Measurements from ENCODE around the gene REC114.

Gene REC114

GRCh38 chr15:73493922-73494321 is 51.0 kb downstream of the REC114 start:
- no peak for TF ChIP-seq CTCF (IDR thresholded peaks at IDR 0.05; ENCODE audit: control insufficient read depth, insufficient read depth, low read depth, low read length, missing control alignments)
- H3K4me3 ChIP-seq (ENCODE audit: control insufficient read depth, low read depth, low read length) = no peak overlapping the region
- no peak for DNase-seq (ENCODE audit: low read depth)

- no peak overlapping the region for H3K4me3 ChIP-seq (ENCODE audit: control insufficient read depth, low read depth, low read length)
- TF ChIP-seq CTCF (IDR thresholded peaks at IDR 0.05; ENCODE audit: control insufficient read depth, insufficient read depth, low read depth, low read length, missing control alignments) = no peak
- no peak for DNase-seq (ENCODE audit: low read depth)
Observed at GRCh38 chr15:73495181-73495580, 52.2 kb downstream of the REC114 start.

- no peak for TF ChIP-seq CTCF (IDR thresholded peaks at IDR 0.05; ENCODE audit: control insufficient read depth, insufficient read depth, low read depth, low read length, missing control alignments)
- DNase-seq (ENCODE audit: low read depth) = no peak
- H3K4me3 ChIP-seq (ENCODE audit: control insufficient read depth, low read depth, low read length) = no peak overlapping the region
Observed at GRCh38 chr15:73500696-73501095, 57.7 kb downstream of the REC114 start.

GRCh38 chr15:73504885-73505284 is 61.9 kb downstream of the REC114 start:
- DNase-seq (ENCODE audit: low read depth) = no peak
- no peak for TF ChIP-seq CTCF (IDR thresholded peaks at IDR 0.05; ENCODE audit: control insufficient read depth, insufficient read depth, low read depth, low read length, missing control alignments)
- no peak overlapping the region for H3K4me3 ChIP-seq (ENCODE audit: control insufficient read depth, low read depth, low read length)

GRCh38 chr15:73515527-73515926 is 72.6 kb downstream of the REC114 start:
- no peak for DNase-seq (ENCODE audit: low read depth)
- H3K4me3 ChIP-seq (ENCODE audit: control insufficient read depth, low read depth, low read length) = no peak overlapping the region
- no peak for TF ChIP-seq CTCF (IDR thresholded peaks at IDR 0.05; ENCODE audit: control insufficient read depth, insufficient read depth, low read depth, low read length, missing control alignments)

- no peak for DNase-seq (ENCODE audit: low read depth)
- TF ChIP-seq CTCF (IDR thresholded peaks at IDR 0.05; ENCODE audit: control insufficient read depth, insufficient read depth, low read depth, low read length, missing control alignments) = no peak
- no peak overlapping the region for H3K4me3 ChIP-seq (ENCODE audit: control insufficient read depth, low read depth, low read length)
Observed at GRCh38 chr15:73517566-73517965, 74.6 kb downstream of the REC114 start.

Data from AG09309 (cell line).